ENCODE data around the gene NCKAP5L.

- no peak for TF ChIP-seq RAD21 (IDR thresholded peaks at IDR 0.05 in 1 of 2, conservative IDR thresholded peaks at IDR 0.05 in 1 of 2; ENCODE audit: low read depth in 2 of 2, low read length in 2 of 2)
- TF ChIP-seq CTCF (IDR thresholded peaks at IDR 0.05; ENCODE audit: control extremely low read depth in 1 of 3, insufficient read depth in 1 of 3, low read depth in 1 of 3, low read length in 3 of 3) = no peak
- TF ChIP-seq EP300 (IDR thresholded peaks at IDR 0.05; ENCODE audit: borderline replicate concordance in 1 of 2, low read depth in 2 of 2, low read length in 2 of 2) = no peak
- TF ChIP-seq MAX (IDR thresholded peaks at IDR 0.05) = no peak
- TF ChIP-seq POLR2AphosphoS5 (IDR thresholded peaks at IDR 0.05; ENCODE audit: low read depth, low read length) = no peak
- TF ChIP-seq JUN (IDR thresholded peaks at IDR 0.05; ENCODE audit: low read depth, low read length) = no peak
- no peak for TF ChIP-seq EZH2 (IDR thresholded peaks at IDR 0.05; ENCODE audit: low read depth, low read length, severe bottlenecking)
- TF ChIP-seq SIN3A (conservative IDR thresholded peaks at IDR 0.05 in 1 of 2, IDR thresholded peaks at IDR 0.05 in 1 of 2; ENCODE audit: low read depth in 1 of 2, low read length in 2 of 2) = no peak
- TF ChIP-seq ASH2L (IDR thresholded peaks at IDR 0.05; ENCODE audit: low read length) = no peak
- no peak for TF ChIP-seq SIX5 (IDR thresholded peaks at IDR 0.05; ENCODE audit: low read depth, low read length)
- no peak for TF ChIP-seq TCF12 (IDR thresholded peaks at IDR 0.05; ENCODE audit: low read depth, low read length)
- no peak for TF ChIP-seq FOSL1 (IDR thresholded peaks at IDR 0.05; ENCODE audit: insufficient read depth, low read depth, low read length)
These were observed 18.8 kb downstream of the NCKAP5L start for GRCh38 chr12:49809381-49809905.

Data from H1 (cell line).